GM18517 (cell line): ENCODE measurements around the gene HCAR2.
"Not testable (repeated sequence)": the region's sequence is repeated elsewhere in the genome, so short reads cannot be mapped to it uniquely, and the experiment has no call there.

Experiments used
- ATAC-seq: cut with Tn5 transposase; IDR thresholded peaks from one replicate; pipeline ENCODE4 v1.9.1; 2021; ENCODE audit warnings: mild to moderate bottlenecking, moderate library complexity; ENCODE audit not compliant: unreplicated experiment

HCAR2 gene

GRCh38 chr12:122721057-122721545 is 17.9 kb upstream of the HCAR2 start:
- ATAC-seq, result no peak

- ATAC-seq, result not testable (repeated sequence)
These were observed 13.5 kb upstream of the HCAR2 start, which contains the start of gene HCAR3 for GRCh38 chr12:122716658-122717057. TSS of gene HCAR3 (minus strand) at chr12:122716811. CDS start at chr12:122716737, 74 bp downstream.

GRCh38 chr12:122715211-122715610 is 12.1 kb upstream of the HCAR2 start:
- ATAC-seq, result not testable (repeated sequence)

GRCh38 chr12:122713491-122714188 is 10.5 kb upstream of the HCAR2 start:
- not testable (repeated sequence) for ATAC-seq

GRCh38 chr12:122711266-122711665 is 8.1 kb upstream of the HCAR2 start:
- ATAC-seq, result not testable (repeated sequence)

GRCh38 chr12:122710341-122710740 is 7.2 kb upstream of the HCAR2 start:
- ATAC-seq, result not testable (repeated sequence)

GRCh38 chr12:122709287-122709686 is 6.1 kb upstream of the HCAR2 start:
- not testable (repeated sequence) for ATAC-seq

GRCh38 chr12:122703841-122704240 is 684 bp upstream of the HCAR2 start:
- not testable (repeated sequence) for ATAC-seq

GRCh38 chr12:122701481-122701880 is 1.7 kb downstream of the HCAR2 start:
- ATAC-seq, result not testable (repeated sequence)

GRCh38 chr12:122700038-122700710 is 3.0 kb downstream of the HCAR2 start:
- ATAC-seq, result not testable (repeated sequence)

GRCh38 chr12:122696922-122697321 is 6.2 kb downstream of the HCAR2 start:
- not testable (repeated sequence) for ATAC-seq

- no peak for ATAC-seq
These were observed 11.6 kb downstream of the HCAR2 start for GRCh38 chr12:122691566-122691965.

- ATAC-seq, result no peak
These were observed 14.9 kb downstream of the HCAR2 start for GRCh38 chr12:122688291-122688690.

GRCh38 chr12:122687086-122687485 is 16.1 kb downstream of the HCAR2 start:
- ATAC-seq, result no peak

- ATAC-seq, result no peak
These were observed 16.6 kb downstream of the HCAR2 start for GRCh38 chr12:122686538-122686937.

- no peak for ATAC-seq
These were observed 18.8 kb downstream of the HCAR2 start for GRCh38 chr12:122684297-122684813.

GRCh38 chr12:122681814-122682213 is 21.3 kb downstream of the HCAR2 start:
- ATAC-seq, result no peak

- ATAC-seq, result not testable (repeated sequence)
These were observed 22.2 kb downstream of the HCAR2 start for GRCh38 chr12:122680989-122681388.

- ATAC-seq, result not testable (repeated sequence)
These were observed 26.4 kb downstream of the HCAR2 start for GRCh38 chr12:122676781-122677180.

GRCh38 chr12:122676015-122676414 is 27.1 kb downstream of the HCAR2 start:
- ATAC-seq, result not testable (repeated sequence)

GRCh38 chr12:122672515-122672914 is 30.6 kb downstream of the HCAR2 start:
- ATAC-seq, result no peak
